GM21576 (cell line): ENCODE results near the gene CNOT11.
A peak's percentile ranks its signal among the peaks of the same experiment; 100 is the strongest.
"Not testable (repeated sequence)": the region's sequence is repeated elsewhere in the genome, so short reads cannot be mapped to it uniquely, and the experiment has no call there.

Experiments used
- ATAC-seq: cut with Tn5 transposase; IDR thresholded peaks from one replicate; pipeline ENCODE4 v1.9.1; 2021; ENCODE audit warnings: mild to moderate bottlenecking, moderate library complexity; ENCODE audit not compliant: unreplicated experiment

The CNOT11 gene

DNA sequence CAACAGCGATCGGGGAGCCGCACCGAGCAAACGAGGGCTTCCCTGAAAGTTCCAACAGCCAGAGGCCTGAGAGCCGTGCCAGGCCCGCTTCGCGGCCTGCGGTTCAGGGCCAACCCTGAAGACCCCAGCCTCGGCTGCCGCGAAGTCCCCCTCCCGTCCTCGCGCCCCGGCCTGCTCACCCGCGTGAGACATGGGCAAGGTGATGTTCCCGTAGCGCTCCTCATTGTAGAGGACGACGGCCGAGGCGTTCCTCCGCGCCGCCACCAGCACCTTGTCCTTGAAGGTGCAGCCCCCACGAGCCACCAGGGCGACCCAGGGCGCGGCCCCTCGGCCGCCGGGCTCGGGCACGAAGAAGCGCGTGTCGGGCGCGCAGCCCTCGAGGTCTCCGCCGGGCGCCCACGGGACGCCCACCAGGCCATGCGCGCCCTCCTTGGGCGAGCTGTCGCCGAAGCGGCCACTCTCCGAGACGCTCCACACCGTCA lies 55.3 kb downstream of the CNOT11 start:
- peak; percentile 7 for ATAC-seq

DNA sequence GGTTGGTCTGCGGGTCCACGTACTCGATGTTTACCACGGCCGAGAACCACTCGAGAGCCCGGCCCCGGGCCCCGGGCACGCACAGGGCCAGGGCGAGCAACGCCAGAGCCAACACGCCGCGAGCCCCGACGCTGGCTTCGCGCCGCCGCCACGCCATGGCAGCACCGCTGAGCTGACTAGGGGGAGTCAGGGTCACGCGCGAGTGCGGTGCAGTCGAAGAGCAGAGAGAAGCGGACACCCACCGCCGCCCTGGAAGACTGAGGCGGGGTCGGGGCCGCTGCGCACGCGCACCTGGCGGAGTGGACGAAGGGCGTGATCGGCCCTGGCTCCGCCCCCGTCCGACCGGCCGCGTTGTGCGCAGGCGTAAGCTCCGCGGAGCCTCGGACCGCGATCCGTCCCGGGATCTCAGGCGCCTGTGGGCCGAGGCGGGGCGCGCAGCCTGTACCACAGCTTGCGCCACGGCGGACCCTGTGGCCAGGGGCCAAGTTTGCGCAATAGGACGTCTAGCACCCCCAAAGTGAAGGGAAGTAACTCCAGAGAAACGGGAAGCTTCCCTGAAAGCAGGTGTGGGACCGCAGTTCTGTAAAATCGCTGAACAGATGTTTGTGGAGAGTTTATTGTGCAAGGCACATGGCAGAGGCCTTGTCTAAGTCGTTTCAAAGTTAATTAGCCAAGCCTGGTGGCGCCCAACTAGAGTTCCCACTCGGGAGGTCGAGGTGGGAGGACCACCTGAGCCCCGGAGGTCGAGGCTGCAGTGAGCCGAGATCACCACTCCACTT lies 55.9 kb downstream of the CNOT11 start, which contains the start of gene RNF149:
Gene RNF149 (minus strand): TSS at position 270 of the 779 bp plus-strand sequence. CDS start 113 bp downstream, at position 157.
- ATAC-seq: peak; percentile 48

DNA sequence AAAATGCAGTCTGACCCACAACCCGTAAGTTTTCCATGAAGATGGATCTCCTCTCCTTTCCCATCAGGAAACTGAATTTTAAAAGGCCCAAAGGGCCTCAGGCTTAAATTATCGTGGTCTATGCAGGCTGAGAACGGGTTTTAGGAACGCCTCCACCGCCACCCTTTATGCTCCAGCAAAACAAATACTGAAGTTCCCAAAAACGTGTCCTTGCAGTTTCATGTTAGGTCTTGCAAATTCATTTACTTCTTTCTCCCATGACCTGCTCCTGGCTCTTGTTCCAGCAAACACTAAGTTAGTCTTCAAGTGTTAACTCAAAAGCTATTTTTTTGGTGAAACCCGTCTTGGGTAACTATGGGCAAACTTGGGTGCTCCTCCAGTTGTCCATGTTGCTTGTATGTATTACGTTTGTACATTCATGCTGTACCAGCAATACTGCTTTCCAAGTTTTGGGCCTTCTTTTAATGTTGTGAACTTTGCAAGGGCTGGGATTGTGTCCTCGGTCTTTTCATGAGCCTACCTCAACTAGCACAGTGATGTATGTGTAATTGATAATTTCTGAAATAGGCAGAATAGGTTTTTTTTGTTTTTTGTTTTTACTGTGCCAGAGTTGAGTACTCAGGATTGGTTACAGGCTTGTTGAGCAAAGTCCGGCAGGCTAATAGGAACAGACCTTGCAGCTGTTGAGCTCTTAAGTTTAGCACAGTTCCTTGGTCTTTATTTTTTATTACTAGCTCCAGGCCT lies 57.6 kb downstream of the CNOT11 start:
- ATAC-seq: no peak

DNA sequence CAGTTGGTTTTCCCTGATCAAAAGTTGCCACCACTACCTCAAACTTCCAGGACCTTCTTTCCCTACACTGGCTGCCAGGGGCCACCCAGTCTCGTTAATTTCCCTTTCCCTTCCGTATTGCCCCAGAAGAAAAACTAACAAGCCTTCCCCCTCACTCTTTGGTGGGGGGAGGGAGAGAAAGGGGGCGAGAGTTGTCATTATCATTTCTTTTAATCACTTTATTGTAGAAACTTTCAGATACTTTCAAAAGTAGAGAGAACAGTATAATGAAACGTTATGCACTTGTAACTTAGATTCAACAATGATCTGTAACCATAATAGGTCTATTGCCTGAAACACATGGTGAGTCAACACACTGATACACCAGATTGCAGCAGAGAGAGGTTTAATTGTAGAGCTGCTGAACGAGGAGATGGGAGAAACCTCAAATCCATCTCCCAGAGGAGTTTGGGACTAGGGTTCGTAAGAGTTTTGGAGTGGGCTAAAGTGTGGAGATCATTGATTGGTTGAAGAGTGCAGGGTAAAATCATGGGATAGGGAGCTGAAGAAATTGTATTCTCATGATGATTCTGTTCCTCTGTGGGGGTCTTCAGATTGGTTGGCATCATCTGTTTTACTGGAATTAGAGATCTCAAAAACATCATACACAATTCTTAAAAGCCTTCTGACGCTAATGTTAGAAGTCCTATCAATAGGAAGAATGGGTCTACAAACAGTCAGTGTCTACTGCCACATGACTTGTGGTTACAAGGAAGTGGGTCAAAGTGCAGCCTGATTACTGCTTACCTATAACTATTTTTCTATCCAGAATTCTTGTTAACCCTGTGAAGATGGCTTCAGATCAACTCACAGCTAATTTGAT lies 58.4 kb downstream of the CNOT11 start:
- ATAC-seq: no peak

DNA sequence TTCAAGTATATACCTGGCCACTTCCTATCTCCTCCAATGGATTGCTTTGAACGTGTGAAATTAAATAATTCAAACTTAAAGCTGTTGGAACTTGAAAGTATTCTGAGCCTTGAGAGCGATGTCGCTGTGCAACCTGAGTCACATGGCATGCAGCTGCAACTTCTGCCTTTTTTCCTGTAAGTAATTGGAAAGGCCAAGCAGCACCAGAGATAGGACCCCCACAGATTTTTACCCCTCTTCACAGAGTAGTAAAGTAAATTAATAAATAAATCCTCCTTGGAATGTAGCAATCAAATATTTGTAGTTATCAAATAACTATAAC lies 59.0 kb downstream of the CNOT11 start:
- ATAC-seq: no peak

DNA sequence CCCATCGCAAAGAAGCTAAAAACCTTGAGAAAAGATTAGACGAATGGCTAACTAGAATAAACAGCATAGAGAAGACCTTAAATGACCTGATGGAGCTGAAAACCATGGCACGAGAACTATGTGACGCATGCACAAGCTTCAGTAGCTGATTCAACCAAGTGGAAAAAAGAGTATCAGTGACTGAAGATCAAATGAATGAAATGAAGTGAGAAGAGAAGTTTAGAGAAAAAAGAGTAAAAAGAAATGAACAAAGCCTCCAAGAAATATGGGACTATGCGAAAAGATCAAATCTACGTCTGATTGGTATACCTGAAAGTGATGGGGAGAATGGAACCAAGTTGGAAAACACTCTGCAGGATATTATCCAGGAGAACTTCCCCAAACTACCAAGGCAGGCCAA lies 63.9 kb downstream of the CNOT11 start:
- not testable (repeated sequence) for ATAC-seq
